Esophagus squamous epithelium (tissue), 4 donors: ENCODE data around the gene SUPT3H.

Source experiments
- POLR2A ChIP-seq, 4 donors: fragments of 450-650 bp; IDR thresholded peaks; one replicate each; pipeline ENCODE4 v1.6.1; 2017; ENCODE audit warnings: antibody characterized with exemption in 4 of 4, mild to moderate bottlenecking in 4 of 4, moderate library complexity in 3 of 4
- TF ChIP-seq, protein P1 (sequence below), 6 experiments: fragments of 450-650 bp in 4 of 6; fragments of 200-600 bp in 2 of 6; sonication (generic) in 2 of 6; IDR thresholded peaks; one replicate each; pipeline ENCODE4 v1.5.1; 2016 to 2019; ENCODE audit warnings: antibody characterized with exemption in 6 of 6, mild to moderate bottlenecking in 4 of 6, moderate library complexity in 4 of 6

DNA sequence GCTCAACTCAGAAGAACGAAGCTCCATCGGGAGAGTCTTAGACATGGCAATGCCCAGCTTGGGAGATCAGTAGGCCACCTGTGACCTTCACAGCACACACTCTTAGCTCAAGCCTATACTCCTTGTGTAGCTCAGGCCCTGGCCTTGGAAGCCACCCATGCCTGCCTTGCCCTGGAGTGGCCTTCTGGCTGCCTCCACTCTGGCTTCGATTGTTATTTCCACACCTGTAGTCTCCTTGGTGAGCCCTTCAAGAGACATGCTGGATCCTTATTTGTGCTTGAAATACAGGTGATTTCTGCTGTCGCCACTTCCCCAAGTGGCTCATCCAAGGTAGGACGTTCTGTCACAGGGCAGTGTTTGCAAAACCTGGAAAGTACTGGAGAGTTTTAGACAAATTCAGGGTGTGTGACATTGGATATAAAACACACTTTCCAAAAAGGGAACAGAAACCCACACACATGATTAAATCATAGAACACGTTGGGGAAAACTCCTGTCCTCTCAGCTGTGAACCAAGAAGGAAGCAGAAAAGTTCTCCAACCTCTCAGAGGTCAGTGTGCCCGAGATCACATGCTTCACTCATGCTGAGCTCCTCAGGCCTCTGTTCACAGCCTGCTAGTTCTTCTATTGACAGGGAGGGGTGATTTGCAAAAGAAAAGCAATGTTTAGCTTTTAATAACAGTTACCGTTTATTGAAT is 598.5 kb downstream of the SUPT3H start:
- TF ChIP-seq POLR2A (IDR thresholded peaks at IDR 0.05), result no peak
- TF ChIP-seq, protein P1, sequence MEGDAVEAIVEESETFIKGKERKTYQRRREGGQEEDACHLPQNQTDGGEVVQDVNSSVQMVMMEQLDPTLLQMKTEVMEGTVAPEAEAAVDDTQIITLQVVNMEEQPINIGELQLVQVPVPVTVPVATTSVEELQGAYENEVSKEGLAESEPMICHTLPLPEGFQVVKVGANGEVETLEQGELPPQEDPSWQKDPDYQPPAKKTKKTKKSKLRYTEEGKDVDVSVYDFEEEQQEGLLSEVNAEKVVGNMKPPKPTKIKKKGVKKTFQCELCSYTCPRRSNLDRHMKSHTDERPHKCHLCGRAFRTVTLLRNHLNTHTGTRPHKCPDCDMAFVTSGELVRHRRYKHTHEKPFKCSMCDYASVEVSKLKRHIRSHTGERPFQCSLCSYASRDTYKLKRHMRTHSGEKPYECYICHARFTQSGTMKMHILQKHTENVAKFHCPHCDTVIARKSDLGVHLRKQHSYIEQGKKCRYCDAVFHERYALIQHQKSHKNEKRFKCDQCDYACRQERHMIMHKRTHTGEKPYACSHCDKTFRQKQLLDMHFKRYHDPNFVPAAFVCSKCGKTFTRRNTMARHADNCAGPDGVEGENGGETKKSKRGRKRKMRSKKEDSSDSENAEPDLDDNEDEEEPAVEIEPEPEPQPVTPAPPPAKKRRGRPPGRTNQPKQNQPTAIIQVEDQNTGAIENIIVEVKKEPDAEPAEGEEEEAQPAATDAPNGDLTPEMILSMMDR (IDR thresholded peaks at IDR 0.05), result no peak
